ENCODE results near the gene CASS4. TPM values are rescaled to one million over a fixed set of nuclear protein-coding genes. Genes with fewer than 3 reads are reported as not detected.

CASS4 gene
- total RNA-seq, 1 donor from 2014 or later = 4.7 TPM

DNA sequence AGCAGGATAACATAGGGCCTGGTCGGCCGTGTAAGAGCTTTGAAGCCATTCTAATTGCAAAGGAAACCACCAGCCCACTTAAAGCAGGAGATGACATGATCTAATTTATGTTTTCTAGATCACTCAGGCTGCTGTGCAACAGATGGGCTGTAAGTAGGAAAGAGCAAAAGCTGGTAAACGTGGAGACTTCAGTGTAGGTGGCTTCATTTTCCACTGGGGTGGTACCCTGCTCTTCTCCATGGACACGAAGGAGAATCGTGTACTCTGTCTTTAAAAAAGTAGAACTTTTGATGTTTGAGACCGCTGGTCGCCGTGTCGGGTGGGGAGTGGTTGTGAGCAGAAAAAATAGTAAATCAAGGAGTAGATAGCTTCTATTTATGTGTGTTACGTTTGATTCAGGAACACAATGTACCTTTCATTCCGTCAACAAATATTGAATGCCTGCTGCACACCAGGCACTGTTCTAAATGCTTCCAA is 6.4 kb downstream of the CASS4 start:
- peak overlapping the region; percentile 60 for H3K4me3 Mint-ChIP-seq (ENCODE audit: low read depth)
- H3K4me1 Mint-ChIP-seq (ENCODE audit: low read depth) = peaks cover 66% of the 10 kb centered on the region
- peak overlapping the region; percentile 95 for H3K27ac Mint-ChIP-seq
- H3K27me3 Mint-ChIP-seq (ENCODE audit: low read depth) = no peaks in the 10 kb centered on the region
- H3K36me3 Mint-ChIP-seq (ENCODE audit: low read depth) = peaks cover 51% of the 10 kb centered on the region
- no peak for DNase-seq (ENCODE audit: low spot score)
- peaks cover 4% of the 10 kb centered on the region for H3K9me3 Mint-ChIP-seq
- intact Hi-C loops (cut with micrococcal nuclease) = loop anchor here (1.0 kb wide), 1 partner anchor 22 kb away; no protein-coding TSS in a partner anchor

DNA sequence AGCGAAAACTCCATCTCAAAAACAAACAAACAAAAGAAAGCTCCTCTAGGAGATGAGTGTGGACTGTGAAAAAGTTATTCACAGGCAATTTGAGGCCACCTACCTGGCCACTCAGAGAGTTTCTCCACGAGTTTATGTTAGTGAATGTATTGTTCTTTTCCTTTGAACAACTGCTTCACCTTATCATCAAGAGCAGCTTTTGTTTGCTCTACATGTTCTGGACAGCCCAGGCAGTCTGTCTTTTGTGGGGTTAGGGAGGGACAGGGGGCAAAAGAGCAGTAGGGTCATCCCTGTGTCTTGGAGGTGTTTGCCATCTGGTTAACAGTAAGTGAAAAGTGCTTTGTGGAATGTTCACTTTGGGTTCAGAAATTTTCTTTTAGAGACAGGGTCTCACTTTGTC is 8.0 kb downstream of the CASS4 start:
- Mint-ChIP-seq H3K4me1 (ENCODE audit: low read depth) (peaks cover 57% of the 10 kb centered on the region), H3K36me3 (ENCODE audit: low read depth) (peaks cover 41% of the 10 kb centered on the region), H3K27ac (no peak overlapping the region)

DNA sequence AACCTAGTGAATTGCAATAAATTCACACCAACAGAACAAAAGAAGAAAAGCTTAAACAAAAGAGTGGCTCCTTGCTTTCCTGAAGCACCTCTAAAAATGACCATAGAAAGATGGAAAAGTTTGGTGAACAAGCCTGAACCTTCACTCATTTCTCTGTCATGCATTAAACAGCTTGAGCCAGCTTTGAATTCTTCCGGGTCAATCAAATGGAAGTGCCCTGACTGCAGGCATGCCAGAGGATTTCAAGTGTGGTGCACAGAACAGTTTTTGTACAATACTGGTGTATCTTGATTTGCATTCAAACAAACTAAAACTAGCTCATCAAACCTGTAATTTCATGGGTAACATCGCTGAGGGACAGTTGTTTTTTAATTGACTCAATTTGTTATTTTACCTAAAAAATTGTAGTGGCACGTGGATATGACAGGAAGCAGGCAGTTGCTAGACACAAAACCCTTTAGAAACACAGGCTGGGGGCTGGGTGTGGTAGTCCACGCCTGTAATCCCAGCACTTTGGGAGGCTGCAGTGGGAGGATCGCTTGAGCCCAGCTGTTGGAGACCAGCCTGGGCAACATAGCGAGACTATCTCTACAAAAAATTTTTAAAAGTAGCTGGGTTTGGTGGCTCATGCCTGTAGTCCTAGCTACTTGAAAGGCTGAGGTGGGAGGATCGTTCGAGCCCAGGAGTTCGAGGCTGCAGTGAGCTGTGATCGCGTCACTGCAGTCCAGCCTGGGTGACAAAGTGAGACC is 9.1 kb downstream of the CASS4 start:
- no peak overlapping the region for H3K4me3 Mint-ChIP-seq (ENCODE audit: low read depth)
- H3K4me1 Mint-ChIP-seq (ENCODE audit: low read depth) = peaks cover 54% of the 10 kb centered on the region
- H3K36me3 Mint-ChIP-seq (ENCODE audit: low read depth) = peaks cover 40% of the 10 kb centered on the region
- no peaks in the 10 kb centered on the region for H3K27me3 Mint-ChIP-seq (ENCODE audit: low read depth)
- H3K27ac Mint-ChIP-seq = peak overlapping the region; percentile 43
- H3K9me3 Mint-ChIP-seq = no peaks in the 10 kb centered on the region
- intact Hi-C loops (cut with micrococcal nuclease) = no loop called here
- DNase-seq (ENCODE audit: low spot score) = no peak

More for the DNA sequence above, 8.0 kb downstream of the CASS4 start:
- no peak overlapping the region for H3K4me3 Mint-ChIP-seq (ENCODE audit: low read depth)
- DNase-seq (ENCODE audit: low spot score) = no peak
- no peaks in the 10 kb centered on the region for H3K27me3 Mint-ChIP-seq (ENCODE audit: low read depth)
- intact Hi-C loops (cut with micrococcal nuclease) = no loop called here
- H3K9me3 Mint-ChIP-seq = no peaks in the 10 kb centered on the region

DNA sequence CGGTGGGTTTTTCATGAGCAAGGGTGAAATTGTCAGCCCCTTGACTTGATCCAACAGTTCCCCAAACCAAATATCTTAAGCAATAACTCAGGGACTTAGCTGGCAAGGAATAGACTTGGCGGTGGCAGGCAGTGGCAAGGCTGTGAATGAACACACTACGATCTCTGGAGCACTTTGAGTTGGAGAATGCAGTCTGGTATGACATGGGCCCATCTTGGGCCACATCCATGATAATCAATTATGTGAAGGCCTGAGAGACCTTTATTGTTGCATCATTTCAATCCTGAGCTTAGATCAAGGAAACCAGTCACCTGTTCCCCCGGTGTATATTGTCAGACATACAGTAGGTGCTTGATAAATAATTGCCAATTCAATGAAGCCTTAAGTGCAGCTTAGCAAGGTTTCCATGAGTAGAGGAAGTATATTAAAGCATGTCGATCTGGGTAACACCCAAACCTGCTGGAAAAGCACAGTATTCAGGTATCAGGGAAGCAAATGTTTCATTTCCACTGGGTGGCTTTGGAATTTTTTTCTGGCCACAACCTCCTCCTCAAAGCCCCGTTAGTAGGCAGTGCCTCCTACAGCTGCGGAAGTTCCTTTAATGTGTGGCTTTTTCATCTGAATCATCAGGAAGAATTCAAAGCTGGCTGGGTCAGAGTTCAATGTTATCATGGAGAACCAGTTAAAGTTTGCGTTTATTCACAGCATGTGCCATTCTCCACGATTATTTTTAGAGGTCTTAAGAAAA is 10.2 kb downstream of the CASS4 start:
- H3K4me1 Mint-ChIP-seq (ENCODE audit: low read depth) = peaks cover 47% of the 10 kb centered on the region
- no peaks in the 10 kb centered on the region for H3K9me3 Mint-ChIP-seq
- H3K4me3 Mint-ChIP-seq (ENCODE audit: low read depth) = peak overlapping the region; percentile 11
- H3K36me3 Mint-ChIP-seq (ENCODE audit: low read depth) = peaks cover 35% of the 10 kb centered on the region
- intact Hi-C loops (cut with micrococcal nuclease) = no loop called here
- DNase-seq (ENCODE audit: low spot score) = no peak
- no peaks in the 10 kb centered on the region for H3K27me3 Mint-ChIP-seq (ENCODE audit: low read depth)
- H3K27ac Mint-ChIP-seq = peak overlapping the region; percentile 69

DNA sequence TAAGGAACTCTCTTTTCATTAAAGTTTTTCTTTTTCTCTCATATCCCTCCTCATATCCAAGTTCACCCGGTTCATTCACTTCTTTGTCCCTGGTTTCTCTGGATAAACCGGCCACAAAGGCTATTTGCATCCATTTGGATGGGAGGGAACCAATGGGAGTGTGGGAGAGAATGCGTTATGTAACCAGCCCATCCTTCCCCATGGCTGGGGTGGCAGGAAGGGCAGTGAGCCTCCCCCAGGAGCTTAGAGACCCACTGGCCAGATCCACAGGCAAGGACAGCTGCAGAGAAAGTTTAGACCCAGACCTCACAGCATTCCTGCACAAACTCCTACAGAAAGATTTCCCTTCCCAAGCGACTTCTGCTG is 10.7 kb downstream of the CASS4 start:
- intact Hi-C loops (cut with micrococcal nuclease) = no loop called here
- Mint-ChIP-seq H3K27ac (peak overlapping the region; percentile 69), H3K27me3 (ENCODE audit: low read depth) (no peaks in the 10 kb centered on the region), H3K9me3 (no peaks in the 10 kb centered on the region), H3K36me3 (ENCODE audit: low read depth) (peaks cover 35% of the 10 kb centered on the region), H3K4me1 (ENCODE audit: low read depth) (peaks cover 47% of the 10 kb centered on the region), H3K4me3 (ENCODE audit: low read depth) (no peak overlapping the region)
- no peak for DNase-seq (ENCODE audit: low spot score)

DNA sequence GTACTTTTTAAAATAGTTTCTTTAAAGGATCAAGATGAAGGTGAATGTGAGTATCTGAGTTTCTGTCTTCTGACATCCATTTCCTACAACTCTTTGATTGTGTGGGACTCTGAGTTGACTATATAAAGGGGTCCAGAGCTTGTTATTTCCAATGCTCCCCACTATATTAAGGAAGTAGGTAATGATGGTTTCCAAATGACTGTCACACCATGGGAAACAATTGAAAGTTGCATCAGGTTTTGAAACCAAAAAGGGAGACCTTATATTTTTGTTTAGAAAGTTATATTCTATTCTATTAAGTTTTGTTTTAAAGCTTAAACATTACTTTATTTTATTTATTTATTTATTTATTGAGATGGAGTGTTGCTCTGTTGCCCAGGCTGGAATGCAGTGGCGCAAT is 11.2 kb downstream of the CASS4 start:
- DNase-seq (ENCODE audit: low spot score) = no peak
- Mint-ChIP-seq H3K27ac (peak overlapping the region; percentile 69), H3K27me3 (ENCODE audit: low read depth) (no peaks in the 10 kb centered on the region), H3K36me3 (ENCODE audit: low read depth) (peaks cover 35% of the 10 kb centered on the region), H3K4me3 (ENCODE audit: low read depth) (no peak overlapping the region), H3K4me1 (ENCODE audit: low read depth) (peaks cover 45% of the 10 kb centered on the region), H3K9me3 (no peaks in the 10 kb centered on the region)
- intact Hi-C loops (cut with micrococcal nuclease) = no loop called here

DNA sequence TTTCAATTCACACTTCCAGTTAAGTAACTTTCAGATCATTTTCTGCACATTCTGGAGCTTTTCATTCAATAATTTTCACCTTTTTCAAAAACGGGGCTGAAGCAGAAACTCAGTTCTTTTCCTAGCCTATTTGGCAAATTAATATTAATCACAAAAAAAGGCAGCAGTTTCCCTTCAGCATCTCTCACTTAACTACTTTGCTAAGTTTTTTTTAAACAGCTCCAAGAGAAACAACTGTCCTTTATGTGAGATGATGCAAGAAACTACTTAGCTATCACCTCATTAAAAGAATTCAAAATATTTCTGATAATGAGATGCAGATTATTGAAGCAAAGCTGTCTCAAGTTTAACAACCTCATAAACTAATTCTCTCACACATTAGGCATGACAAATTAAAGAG is 11.8 kb downstream of the CASS4 start:
- H3K36me3 Mint-ChIP-seq (ENCODE audit: low read depth) = peaks cover 29% of the 10 kb centered on the region
- DNase-seq (ENCODE audit: low spot score) = no peak
- intact Hi-C loops (cut with micrococcal nuclease) = no loop called here
- H3K4me3 Mint-ChIP-seq (ENCODE audit: low read depth) = no peak overlapping the region
- no peak overlapping the region for H3K27ac Mint-ChIP-seq
- H3K9me3 Mint-ChIP-seq = no peaks in the 10 kb centered on the region
- H3K4me1 Mint-ChIP-seq (ENCODE audit: low read depth) = peaks cover 40% of the 10 kb centered on the region
- no peaks in the 10 kb centered on the region for H3K27me3 Mint-ChIP-seq (ENCODE audit: low read depth)

DNA sequence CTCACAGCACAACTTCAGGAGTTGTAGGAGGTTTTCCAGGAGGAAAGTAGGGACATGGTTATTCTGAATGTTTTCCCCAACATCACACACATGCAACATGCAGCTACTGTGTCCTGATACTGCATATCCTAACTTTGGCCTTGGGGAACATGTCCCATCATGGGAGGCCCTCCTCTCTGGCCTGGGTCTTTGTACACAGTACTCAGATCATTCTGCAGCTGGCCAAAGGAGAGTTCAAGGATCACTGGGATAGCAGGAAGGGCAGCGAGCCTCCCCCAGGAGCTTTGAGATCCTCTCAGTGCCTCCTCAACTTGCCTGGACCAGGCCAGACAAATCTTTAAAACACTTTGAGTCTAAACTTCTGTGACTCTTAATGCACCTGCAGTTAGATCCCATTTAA is 12.9 kb downstream of the CASS4 start:
- no peak overlapping the region for H3K27ac Mint-ChIP-seq
- no peaks in the 10 kb centered on the region for H3K9me3 Mint-ChIP-seq
- H3K4me3 Mint-ChIP-seq (ENCODE audit: low read depth) = no peak overlapping the region
- no peak for DNase-seq (ENCODE audit: low spot score)
- H3K27me3 Mint-ChIP-seq (ENCODE audit: low read depth) = no peaks in the 10 kb centered on the region
- intact Hi-C loops (cut with micrococcal nuclease) = no loop called here
- H3K4me1 Mint-ChIP-seq (ENCODE audit: low read depth) = peaks cover 47% of the 10 kb centered on the region
- H3K36me3 Mint-ChIP-seq (ENCODE audit: low read depth) = peaks cover 36% of the 10 kb centered on the region

DNA sequence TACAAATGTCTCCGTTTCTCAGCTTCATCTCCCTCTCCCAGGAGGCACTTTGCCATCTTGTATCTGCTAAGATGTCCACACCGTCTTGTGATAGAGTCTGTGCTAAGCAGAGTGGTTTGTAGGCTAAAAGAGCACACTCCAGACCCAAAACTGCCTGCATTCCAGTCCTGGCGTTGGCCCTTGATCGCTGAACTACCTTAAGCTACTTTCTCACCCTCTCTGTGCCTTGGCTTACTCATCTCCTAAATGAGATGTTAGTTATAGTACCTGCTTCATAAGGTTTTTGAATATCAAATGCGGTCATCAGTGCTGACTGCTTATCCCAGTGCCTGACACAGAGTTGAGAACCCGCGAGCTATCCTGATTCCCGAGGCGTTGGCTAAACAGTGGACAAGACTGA is 14.0 kb downstream of the CASS4 start:
- Mint-ChIP-seq H3K4me3 (ENCODE audit: low read depth) (no peak overlapping the region), H3K27ac (no peak overlapping the region), H3K9me3 (no peaks in the 10 kb centered on the region), H3K4me1 (ENCODE audit: low read depth) (peaks cover 53% of the 10 kb centered on the region), H3K36me3 (ENCODE audit: low read depth) (peaks cover 40% of the 10 kb centered on the region), H3K27me3 (ENCODE audit: low read depth) (no peaks in the 10 kb centered on the region)
- no peak for DNase-seq (ENCODE audit: low spot score)
- intact Hi-C loops (cut with micrococcal nuclease) = no loop called here

DNA sequence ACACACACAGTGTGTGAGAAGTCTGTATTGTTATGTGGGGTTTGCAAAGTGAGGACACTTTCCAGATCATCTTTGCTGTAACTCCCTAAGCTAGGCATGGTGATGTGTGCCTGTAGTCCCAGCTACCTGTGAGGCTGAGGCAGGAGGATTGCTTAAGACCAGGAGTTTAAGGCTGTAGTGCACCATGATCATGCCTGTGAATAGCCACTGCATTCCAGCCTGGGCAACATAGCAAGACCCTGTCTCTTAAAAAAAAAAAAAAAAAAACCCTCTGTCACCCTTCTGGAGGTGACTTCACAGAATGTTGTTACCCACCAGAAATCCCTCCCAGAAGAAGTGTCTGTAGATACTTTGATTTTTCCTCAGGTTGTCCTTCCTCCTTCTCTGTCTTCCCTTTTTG is 14.9 kb downstream of the CASS4 start:
- no peak for DNase-seq (ENCODE audit: low spot score)
- Mint-ChIP-seq H3K27me3 (ENCODE audit: low read depth) (no peaks in the 10 kb centered on the region), H3K4me3 (ENCODE audit: low read depth) (no peak overlapping the region), H3K27ac (no peak overlapping the region), H3K4me1 (ENCODE audit: low read depth) (peaks cover 46% of the 10 kb centered on the region), H3K9me3 (no peaks in the 10 kb centered on the region), H3K36me3 (ENCODE audit: low read depth) (peaks cover 35% of the 10 kb centered on the region)
- intact Hi-C loops (cut with micrococcal nuclease) = no loop called here

DNA sequence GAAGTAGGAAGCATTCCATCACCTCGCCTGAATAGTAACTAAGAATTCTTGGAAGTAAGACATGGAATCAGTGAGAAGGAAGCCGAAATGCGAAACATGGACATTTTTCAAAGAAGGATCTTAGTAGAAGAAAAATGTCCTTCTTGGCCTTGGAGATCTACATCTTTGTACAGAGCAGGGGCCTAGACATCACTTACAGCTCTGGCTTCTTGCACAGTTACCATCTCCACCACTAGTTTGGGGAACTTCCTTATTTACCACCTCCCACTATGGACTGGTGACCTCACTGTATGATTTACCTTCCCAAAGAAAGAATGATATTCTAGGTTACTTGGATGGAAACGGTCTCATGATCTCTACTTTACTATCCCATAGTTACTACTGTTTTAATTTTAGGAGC is 15.7 kb downstream of the CASS4 start:
- no peaks in the 10 kb centered on the region for H3K9me3 Mint-ChIP-seq
- no peak overlapping the region for H3K4me3 Mint-ChIP-seq (ENCODE audit: low read depth)
- DNase-seq (ENCODE audit: low spot score) = no peak
- peak overlapping the region; percentile 32 for H3K27ac Mint-ChIP-seq
- peaks cover 31% of the 10 kb centered on the region for H3K36me3 Mint-ChIP-seq (ENCODE audit: low read depth)
- no peaks in the 10 kb centered on the region for H3K27me3 Mint-ChIP-seq (ENCODE audit: low read depth)
- intact Hi-C loops (cut with micrococcal nuclease) = no loop called here
- H3K4me1 Mint-ChIP-seq (ENCODE audit: low read depth) = peaks cover 38% of the 10 kb centered on the region

DNA sequence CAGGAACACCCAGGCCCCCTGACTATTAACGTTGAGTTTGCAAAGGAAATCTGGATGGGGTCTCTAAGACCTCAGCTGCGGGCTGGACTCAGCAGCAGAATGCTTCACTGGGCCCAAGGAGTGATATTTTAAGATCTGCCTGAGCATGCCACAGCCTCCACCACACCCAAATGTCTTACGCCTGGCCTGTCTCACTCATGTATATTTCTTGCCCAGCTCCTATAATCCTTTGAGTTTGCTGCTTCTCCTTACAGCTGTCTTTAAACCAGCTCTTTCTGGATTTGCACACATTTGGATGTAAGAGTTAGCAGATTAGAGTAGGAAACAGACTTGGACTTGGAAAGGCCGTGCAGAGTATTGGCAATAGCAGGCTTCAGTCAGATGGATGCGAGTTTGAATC is 16.4 kb downstream of the CASS4 start:
- H3K27me3 Mint-ChIP-seq (ENCODE audit: low read depth) = no peaks in the 10 kb centered on the region
- H3K4me1 Mint-ChIP-seq (ENCODE audit: low read depth) = peaks cover 39% of the 10 kb centered on the region
- no peak for DNase-seq (ENCODE audit: low spot score)
- H3K27ac Mint-ChIP-seq = peak overlapping the region; percentile 6
- intact Hi-C loops (cut with micrococcal nuclease) = no loop called here
- H3K4me3 Mint-ChIP-seq (ENCODE audit: low read depth) = no peak overlapping the region
- peaks cover 35% of the 10 kb centered on the region for H3K36me3 Mint-ChIP-seq (ENCODE audit: low read depth)
- H3K9me3 Mint-ChIP-seq = no peaks in the 10 kb centered on the region

DNA sequence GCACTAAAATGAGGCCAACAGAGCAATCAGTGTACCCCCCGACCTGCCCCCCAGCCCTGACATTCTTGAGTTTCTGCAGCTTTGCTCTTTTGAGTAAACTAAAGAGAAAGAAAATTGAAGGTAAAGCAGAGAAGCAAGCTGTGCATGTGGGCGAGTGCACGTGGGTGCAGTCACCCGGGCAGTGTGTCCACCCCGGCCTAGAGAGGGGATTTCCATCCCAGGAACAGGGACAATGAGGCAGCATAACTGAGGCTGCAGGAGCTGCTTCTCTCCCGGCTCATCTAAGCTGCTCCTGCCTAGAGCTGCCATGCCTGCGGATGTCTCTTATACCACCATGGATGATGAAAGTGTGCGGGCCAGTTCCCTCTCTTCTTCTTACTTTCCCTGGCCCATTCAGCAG is 16.8 kb downstream of the CASS4 start:
- H3K27me3 Mint-ChIP-seq (ENCODE audit: low read depth) = no peaks in the 10 kb centered on the region
- H3K36me3 Mint-ChIP-seq (ENCODE audit: low read depth) = peaks cover 37% of the 10 kb centered on the region
- DNase-seq (ENCODE audit: low spot score) = no peak
- H3K4me3 Mint-ChIP-seq (ENCODE audit: low read depth) = no peak overlapping the region
- no peaks in the 10 kb centered on the region for H3K9me3 Mint-ChIP-seq
- peaks cover 43% of the 10 kb centered on the region for H3K4me1 Mint-ChIP-seq (ENCODE audit: low read depth)
- intact Hi-C loops (cut with micrococcal nuclease) = loop anchor here (1.0 kb wide), 1 partner anchor 11 kb away; no protein-coding TSS in a partner anchor
- H3K27ac Mint-ChIP-seq = peak overlapping the region; percentile 89

All from activated T-helper 2 cell treated with anti-CD3 and anti-CD28 coated beads, Interferon-gamma antibody, Interleukin-2, Interleukin-4, amounts not matched to agents 10 μg/mL and 5 μg/mL and 100 μg/mL, durations not matched to agents 14 hours and 24 hours and 36 hours (primary cell).